ENCODE measurements around the gene MSANTD1.

Gene MSANTD1

GRCh38 chr4:3217266-3217665, 31.7 kb upstream of the MSANTD1 start:
- no peak for DNase-seq

GRCh38 chr4:3217771-3218170, 31.2 kb upstream of the MSANTD1 start:
- DNase-seq: no peak

- DNase-seq: no peak
Measured at GRCh38 chr4:3218824-3219760, 29.9 kb upstream of the MSANTD1 start.

GRCh38 chr4:3219761-3220475, 29.0 kb upstream of the MSANTD1 start:
- no peak for DNase-seq

- DNase-seq: no peak
Measured at GRCh38 chr4:3220476-3221183, 28.3 kb upstream of the MSANTD1 start.

GRCh38 chr4:3221184-3221494, 27.8 kb upstream of the MSANTD1 start:
- no peak for DNase-seq

- no peak for DNase-seq
Measured at GRCh38 chr4:3221996-3222395, 27.0 kb upstream of the MSANTD1 start.

GRCh38 chr4:3223346-3223745, 25.6 kb upstream of the MSANTD1 start:
- DNase-seq: no peak

GRCh38 chr4:3223956-3224748, 24.8 kb upstream of the MSANTD1 start:
- DNase-seq: no peak

GRCh38 chr4:3225071-3225850, 23.7 kb upstream of the MSANTD1 start:
- no peak for DNase-seq

GRCh38 chr4:3225936-3226335, 23.0 kb upstream of the MSANTD1 start:
- no peak for DNase-seq

- DNase-seq: no peak
Measured at GRCh38 chr4:3226467-3226866, 22.5 kb upstream of the MSANTD1 start.

GRCh38 chr4:3226944-3227343, 22.0 kb upstream of the MSANTD1 start:
- no peak for DNase-seq

- DNase-seq: no peak
Measured at GRCh38 chr4:3227878-3228675, 20.9 kb upstream of the MSANTD1 start.

GRCh38 chr4:3228881-3229280, 20.1 kb upstream of the MSANTD1 start:
- DNase-seq: no peak

GRCh38 chr4:3229328-3229727, 19.6 kb upstream of the MSANTD1 start:
- no peak for DNase-seq

GRCh38 chr4:3229964-3230363, 19.0 kb upstream of the MSANTD1 start:
- DNase-seq: no peak

- DNase-seq: no peak
Measured at GRCh38 chr4:3231471-3231870, 17.5 kb upstream of the MSANTD1 start.

GRCh38 chr4:3232001-3232400, 17.0 kb upstream of the MSANTD1 start:
- no peak for DNase-seq

- no peak for DNase-seq
Measured at GRCh38 chr4:3232871-3233271, 16.1 kb upstream of the MSANTD1 start.

All from GOT3 (cell line).